NCI-H1436 treated with DMSO at 0.1 percent for 48 hours (cell line): ENCODE data around the gene WWOX.
"Not testable (repeated sequence)": the region's sequence is repeated elsewhere in the genome, so short reads cannot be mapped to it uniquely, and the experiment has no call there.

Experiments used
- DNase-seq: peaks from one replicate; lab custom pipeline; 2025; lab: John Stamatoyannopoulos, UW

The WWOX gene

DNA sequence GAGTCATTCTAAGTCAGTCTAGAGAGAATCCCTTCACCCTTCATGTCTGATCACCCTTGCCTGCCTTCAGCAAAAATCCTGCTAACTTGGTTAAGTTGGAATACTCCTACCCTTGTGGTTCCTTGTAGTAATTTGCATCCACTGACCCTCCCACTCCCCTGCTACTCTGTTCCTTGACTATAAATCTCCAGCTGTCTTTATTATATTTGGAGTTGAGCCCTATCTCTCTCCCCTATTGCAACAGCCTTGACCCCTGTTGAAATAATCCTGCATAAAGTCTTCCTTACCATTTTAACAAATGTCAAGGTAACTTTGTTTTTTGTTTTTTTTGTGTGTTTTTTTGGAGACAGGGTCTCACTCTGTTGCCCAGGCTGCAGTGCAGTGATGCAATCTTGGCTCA lies 590.1 kb downstream of the WWOX start:
- no peak for DNase-seq

DNA sequence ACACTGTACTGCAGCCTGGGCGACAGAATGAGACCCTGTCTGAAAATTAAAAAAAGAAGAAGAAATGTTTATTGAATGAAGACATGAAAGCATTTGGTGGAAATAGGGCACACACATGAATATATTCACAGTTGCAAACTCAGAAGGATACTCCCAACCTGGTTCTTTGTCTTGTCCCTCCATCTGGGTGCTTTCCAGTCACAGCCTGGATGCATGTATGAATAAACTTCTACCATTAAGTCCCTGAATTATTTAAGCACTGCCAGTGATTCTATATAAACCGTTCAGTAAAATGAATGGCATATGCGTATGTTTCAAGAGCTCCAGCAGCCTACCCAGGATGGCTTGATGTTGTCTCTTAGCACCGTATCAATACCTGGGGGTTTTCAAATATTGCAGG lies 591.1 kb downstream of the WWOX start:
- DNase-seq = no peak

DNA sequence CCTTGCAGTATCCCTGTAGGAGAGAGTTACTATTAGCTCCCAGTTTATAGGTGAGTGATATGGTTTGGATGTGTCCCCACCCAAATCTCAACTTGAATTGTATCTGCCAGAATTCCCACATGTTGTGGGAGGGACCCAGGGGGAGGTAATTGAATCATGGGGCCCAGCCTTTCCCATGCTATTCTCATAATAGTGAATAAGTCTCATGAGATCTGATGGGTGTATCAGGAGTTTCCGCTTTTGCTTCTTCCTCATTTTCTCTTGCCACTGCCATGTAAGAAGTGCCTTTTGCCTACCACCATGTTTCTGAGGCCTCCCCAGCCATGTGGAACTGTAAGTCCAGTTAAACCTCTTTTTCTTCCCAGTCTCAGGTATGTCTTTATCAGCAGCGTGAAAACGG lies 592.3 kb downstream of the WWOX start:
- not testable (repeated sequence) for DNase-seq

- DNase-seq = no peak
Observed at GRCh38 chr16:78693496-78693895, 594.0 kb downstream of the WWOX start.

DNA sequence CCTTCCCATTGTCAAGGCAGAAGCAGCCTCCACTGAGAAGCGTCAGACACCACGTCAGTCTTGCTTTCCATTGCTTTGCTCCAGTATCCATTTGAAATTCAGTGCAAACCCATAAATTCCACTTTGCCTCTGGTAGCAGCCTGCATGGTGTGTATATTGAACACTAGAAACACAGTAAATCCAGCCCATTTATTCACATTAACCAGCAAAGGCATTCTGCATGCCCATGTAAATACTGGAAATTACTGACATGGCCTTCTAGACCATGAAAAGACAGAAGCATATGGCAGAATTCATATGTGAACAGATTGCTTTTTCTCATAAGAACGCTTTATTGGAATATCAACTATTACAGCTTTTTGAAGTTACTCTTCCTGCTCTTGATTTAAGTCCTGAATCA lies 595.0 kb downstream of the WWOX start:
- DNase-seq = no peak

DNA sequence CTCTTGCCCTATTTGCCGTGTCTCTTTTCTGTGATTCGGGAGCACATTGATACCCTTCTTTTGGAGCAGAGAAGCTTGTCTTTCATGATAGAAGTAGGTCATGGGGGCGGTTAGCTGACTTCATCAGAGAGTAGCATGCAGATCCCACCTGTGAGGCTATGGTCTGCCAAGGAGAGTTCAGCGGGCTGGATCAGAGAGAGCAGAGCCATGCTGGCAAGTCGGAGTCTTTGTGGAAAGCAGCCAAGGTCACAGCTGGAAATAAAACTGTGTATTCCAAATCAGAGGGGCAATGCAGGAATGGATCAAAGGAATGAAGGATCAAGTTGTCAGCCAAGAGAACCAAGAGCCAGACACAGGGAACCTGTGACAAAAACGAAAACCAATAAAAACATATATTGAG lies 595.9 kb downstream of the WWOX start:
- DNase-seq = no peak

DNA sequence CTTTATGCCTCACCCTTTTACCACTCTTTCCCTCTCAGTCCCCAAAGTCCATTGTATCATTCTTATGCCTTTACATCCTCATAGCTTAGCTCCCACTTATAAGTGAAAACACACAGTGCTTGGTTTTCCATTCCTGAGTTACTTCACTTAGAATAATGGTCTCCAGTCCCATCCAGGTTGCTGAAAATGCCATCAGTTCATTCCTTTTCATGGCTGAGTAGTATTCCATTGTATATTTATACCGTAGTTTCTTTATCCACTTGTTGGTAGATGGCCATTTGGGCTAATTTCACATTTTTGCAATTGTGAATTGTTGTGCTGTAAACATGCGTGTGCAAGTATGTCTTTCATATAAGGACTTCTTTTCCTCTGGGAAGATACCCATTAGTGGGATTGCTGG lies 597.3 kb downstream of the WWOX start:
- no peak for DNase-seq

DNA sequence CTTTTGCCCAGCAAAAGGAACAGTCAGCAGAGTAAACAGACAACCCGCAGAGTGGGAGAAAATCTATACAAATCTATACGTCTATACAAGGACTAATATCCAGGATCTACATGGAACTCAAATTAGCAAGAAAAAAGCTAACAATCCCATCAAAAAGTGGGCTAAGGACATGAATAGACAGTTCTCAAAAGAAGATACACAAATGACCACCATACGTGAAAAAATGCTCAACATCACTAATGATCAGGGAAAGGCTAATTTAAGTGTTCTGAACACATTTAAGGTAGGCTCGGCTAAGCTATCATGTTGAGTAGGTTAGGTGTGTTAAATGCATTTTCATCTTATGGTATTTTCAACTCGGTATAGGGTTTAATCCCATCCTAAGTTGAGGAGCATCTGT lies 598.0 kb downstream of the WWOX start:
- DNase-seq = no peak

DNA sequence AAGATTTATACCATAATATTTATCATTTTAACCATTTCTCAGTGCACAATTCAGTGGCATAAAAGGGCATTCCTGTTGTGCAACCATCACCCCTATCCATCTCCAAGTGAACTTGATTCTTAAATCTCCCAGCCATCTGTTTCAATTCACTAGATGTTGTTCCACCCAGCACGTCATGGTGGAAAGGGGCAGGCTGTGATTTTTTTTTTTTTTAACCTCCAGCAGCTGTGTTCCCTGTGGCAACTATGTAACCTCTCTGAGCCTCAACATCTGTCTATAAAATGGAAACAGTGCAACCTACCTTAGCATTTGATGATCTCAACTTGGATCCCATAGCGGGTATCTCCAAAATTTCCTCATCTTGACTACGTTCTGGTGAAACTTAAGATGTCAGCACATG lies 604.5 kb downstream of the WWOX start:
- DNase-seq = no peak

- DNase-seq = no peak
Observed at GRCh38 chr16:78704416-78704815, 605.0 kb downstream of the WWOX start.

DNA sequence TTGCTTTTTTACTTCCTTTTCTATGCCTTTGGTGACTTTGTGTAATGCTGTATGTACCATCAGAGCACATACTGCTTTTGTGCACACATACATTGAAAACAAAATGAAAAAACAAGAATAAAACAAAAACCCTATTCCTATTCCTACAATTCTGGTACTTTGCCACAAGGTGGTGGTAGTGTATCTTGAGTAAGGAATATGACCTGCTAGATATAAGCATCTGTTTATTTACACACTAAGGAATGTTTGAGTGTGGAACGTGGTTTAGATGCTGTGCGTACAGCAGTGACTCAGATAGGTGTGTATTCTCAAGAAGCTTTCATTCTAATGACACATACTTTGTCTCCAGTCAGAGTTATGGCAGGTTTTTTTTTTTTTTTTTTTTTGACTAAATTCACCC lies 606.2 kb downstream of the WWOX start:
- DNase-seq = no peak

GRCh38 chr16:78706637-78707036 lies 607.2 kb downstream of the WWOX start:
- no peak for DNase-seq

- DNase-seq = no peak
Observed at GRCh38 chr16:78709137-78709884, 609.9 kb downstream of the WWOX start.

DNA sequence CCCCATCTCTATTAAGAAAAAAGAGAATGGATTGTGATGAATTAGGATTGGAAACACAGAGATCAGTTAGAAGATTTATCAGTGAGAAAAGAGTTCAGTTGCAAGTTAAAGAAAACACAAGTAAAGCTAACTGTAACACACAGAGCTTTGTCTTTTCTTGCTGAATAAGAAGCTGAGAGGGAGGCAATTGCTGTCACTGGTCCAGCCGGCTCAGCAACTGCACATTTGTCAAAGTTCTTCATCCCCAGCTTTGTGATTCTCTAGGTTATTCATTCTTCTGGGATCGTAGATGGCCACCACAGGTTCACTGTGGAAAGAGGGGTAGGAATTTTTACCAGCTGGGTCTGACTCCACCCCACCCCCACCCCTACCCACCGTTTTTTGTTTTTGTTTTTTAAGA lies 615.7 kb downstream of the WWOX start:
- no peak for DNase-seq

GRCh38 chr16:78715673-78716072 lies 616.2 kb downstream of the WWOX start:
- no peak for DNase-seq

GRCh38 chr16:78718141-78718540 lies 618.7 kb downstream of the WWOX start:
- no peak for DNase-seq

- DNase-seq = no peak
Observed at GRCh38 chr16:78720416-78720815, 621.0 kb downstream of the WWOX start.

DNA sequence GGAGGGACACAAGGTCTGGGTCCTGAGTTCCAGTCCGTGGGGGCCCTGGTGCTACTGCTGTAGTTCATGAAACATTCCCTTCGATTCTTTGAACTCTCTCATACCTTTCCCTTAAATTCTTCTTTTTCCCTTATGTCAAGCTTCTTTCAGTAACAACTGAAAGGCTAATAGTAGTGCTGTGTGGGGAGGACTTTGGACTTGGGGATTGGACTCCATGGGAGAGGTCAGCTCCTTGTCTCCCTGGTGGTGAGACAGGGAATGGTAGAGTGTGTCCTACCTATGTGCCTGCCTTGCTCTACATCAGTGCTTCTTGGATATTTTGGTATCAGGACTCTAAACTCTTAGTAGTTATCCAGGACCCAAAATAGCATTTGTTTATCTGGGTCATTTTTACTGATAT lies 628.1 kb downstream of the WWOX start:
- no peak for DNase-seq

DNA sequence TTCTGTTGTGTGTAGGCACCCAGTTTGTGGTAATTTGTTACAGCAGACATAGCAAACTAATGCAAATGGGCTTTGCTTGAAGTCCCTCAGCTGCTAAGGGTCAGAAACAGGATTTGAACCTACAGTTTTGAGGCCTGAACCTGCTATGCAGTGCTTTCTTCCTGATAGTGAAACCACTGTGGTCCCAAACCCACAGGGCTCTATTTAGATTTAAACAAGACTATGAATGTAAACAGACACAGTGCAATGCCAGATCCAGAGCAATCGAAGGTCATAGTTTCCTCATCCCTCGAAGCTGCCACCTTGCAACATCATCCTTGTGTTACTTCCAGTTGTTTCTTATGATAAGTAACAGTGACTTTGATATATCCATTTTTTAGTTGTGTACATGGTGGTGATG lies 630.2 kb downstream of the WWOX start:
- DNase-seq = no peak

DNA sequence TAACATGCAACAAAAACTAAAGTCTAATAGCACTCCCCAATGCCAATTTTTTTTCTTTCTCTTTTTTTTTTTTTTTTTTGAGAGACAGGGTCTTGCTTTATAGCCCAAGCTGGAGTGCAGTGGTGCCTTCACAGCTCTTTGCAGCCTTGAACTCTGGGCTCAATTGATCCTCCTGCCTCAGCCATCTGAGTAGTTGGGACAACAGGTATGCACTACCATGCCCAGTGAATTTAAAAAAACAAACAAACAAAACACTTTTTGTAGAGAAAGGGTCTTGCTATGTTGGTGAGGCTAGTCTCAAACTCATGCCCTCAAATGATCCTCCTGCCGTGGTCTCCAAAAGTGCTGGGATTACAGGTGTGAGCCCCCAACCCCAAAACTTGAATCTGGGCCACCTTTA lies 632.3 kb downstream of the WWOX start:
- DNase-seq = no peak

GRCh38 chr16:78732696-78733095 lies 633.2 kb downstream of the WWOX start:
- DNase-seq = no peak

GRCh38 chr16:78735337-78735736 lies 635.9 kb downstream of the WWOX start:
- no peak for DNase-seq

DNA sequence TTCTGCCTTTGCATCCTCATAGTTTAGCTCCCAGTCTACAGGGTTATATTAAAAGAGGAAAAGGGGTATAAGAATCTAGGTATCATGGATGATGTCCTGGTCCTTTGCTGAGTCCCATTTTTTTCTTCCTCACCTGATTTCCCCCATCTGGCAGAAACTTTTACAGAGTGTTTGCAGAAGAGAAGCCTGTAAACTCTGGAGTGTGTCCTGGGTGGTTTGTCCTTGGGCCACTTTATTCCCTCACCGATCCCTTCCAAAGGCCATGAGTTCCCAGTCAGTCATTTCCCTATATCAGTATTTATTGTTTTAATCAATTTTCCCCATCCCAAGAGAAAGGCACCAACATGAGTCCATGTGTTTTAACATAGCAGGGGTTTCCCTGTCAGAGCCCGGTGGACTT lies 638.2 kb downstream of the WWOX start:
- no peak for DNase-seq

DNA sequence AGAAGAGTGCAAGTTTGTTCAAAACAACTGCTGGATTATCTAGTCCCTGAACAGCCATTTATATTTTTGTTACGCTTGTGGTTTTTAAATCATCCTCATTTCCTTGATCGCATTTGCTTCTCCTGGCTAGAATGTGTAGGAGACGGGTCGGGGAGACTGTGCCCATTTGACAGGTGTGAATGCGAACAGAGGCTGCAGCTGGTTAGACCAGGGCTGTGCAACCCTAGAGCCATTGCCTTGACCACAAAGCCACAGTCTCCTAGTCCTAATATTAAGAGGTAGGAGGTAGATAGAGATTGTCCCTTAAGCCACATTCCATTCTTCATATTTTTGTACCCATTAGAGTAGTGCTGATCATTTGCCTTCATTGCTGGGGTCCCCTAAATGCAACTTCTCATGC lies 639.1 kb downstream of the WWOX start:
- no peak for DNase-seq

GRCh38 chr16:78740269-78740668 lies 640.8 kb downstream of the WWOX start:
- DNase-seq = no peak
